ENCODE measurements around the gene NUFIP2.
"Not testable (repeated sequence)": the region's sequence is repeated elsewhere in the genome, so short reads cannot be mapped to it uniquely, and the experiment has no call there.

- TF ChIP-seq ZNF274 (IDR thresholded peaks at IDR 0.05; ENCODE audit: low read depth, low read length); SUZ12 (IDR thresholded peaks at IDR 0.05; ENCODE audit: extremely low read depth, insufficient read depth, insufficient read length): not testable (repeated sequence)
Measured at GRCh38 chr17:29271980-29272379, 22.0 kb downstream of the NUFIP2 start.

Measured in NT2/D1 (cell line).